GM18909 (cell line): ENCODE measurements around the gene TMC1.

ENCODE experiments used
- ATAC-seq: cut with Tn5 transposase; IDR thresholded peaks from one replicate; pipeline ENCODE4 v1.9.1; 2021; ENCODE audit warnings: mild to moderate bottlenecking; ENCODE audit not compliant: unreplicated experiment, poor library complexity

TMC1 gene

DNA sequence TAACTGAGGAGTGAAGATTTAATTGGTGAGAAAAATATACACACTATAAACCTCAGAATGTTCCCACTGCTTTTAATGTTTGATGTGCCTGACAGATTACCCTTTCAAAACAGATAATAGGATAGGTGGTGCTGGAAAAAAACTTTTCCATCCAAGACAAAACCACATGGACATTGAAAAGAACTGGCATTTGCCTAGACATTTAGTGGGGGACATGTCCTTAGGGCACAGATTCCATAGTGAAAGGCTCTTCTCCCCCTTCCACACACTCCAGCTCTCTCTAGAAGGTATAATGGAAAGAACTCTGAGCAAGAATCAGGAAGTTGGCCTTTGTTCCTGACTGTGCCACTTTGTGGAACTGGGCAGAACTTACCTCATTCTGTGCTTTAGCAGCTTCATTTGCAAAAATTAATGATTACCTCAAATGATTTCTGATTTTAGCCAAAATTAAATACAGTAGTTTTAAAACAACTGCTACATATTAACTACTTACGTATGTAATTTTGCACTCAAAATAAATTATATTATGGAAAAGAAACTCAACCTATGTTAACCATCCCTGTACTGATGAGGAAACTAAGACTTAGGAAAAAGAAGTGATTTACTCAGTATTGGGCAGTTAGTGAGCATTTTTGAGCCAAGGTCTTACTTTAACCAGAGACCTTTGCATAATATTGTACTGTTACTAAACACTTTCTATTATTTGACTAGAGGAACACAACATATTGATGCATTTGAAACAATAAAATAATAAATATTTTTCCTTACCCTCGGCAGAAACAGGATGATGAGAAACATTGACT is 43.3 kb downstream of the TMC1 start:
- ATAC-seq, result peak; percentile 40

- no peak for ATAC-seq
Observed at GRCh38 chr9:72565535-72565934, 44.1 kb downstream of the TMC1 start.

- ATAC-seq, result no peak
Observed at GRCh38 chr9:72574156-72574810, 52.9 kb downstream of the TMC1 start.

DNA sequence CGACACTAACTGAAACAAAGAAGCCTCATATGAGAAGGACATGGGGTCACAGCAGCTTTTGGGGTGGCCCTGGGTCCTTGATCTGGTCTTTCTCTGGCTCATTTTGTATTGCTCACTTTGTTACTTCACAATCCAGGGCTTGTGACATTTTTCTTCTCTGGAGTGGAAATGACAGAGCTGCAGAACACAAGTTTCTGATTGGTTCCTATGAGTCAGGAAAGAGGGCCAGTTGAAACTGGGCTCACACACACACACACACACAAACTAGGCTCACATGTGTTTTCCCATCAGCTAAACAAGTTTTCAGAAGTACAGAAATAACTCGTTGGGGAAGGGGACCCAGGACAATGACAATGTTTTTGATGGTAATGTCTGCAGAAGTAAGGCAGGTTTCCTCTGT is 54.3 kb downstream of the TMC1 start:
- no peak for ATAC-seq

GRCh38 chr9:72576087-72576486 is 54.7 kb downstream of the TMC1 start:
- no peak for ATAC-seq

- no peak for ATAC-seq
Observed at GRCh38 chr9:72577212-72577753, 55.9 kb downstream of the TMC1 start.

DNA sequence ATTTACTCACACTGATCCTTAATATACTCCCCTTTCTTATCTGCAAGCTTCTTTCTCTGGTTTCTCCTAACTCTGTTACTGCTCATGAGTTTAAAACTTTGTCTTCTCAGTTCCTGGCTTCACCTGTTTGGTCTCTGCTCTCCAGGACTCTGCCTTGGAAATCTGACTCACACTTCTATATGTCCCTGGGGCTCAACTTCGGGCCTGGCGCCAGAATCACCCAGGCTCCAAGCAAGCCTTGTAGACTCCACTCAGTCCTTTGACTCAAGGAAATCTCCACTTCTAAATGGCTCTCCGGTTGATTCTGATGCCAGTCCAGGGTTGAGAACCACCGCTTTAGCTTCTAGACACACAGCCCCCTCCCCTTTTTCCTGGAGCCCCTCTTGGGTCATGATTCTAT is 57.8 kb downstream of the TMC1 start:
- ATAC-seq, result no peak

DNA sequence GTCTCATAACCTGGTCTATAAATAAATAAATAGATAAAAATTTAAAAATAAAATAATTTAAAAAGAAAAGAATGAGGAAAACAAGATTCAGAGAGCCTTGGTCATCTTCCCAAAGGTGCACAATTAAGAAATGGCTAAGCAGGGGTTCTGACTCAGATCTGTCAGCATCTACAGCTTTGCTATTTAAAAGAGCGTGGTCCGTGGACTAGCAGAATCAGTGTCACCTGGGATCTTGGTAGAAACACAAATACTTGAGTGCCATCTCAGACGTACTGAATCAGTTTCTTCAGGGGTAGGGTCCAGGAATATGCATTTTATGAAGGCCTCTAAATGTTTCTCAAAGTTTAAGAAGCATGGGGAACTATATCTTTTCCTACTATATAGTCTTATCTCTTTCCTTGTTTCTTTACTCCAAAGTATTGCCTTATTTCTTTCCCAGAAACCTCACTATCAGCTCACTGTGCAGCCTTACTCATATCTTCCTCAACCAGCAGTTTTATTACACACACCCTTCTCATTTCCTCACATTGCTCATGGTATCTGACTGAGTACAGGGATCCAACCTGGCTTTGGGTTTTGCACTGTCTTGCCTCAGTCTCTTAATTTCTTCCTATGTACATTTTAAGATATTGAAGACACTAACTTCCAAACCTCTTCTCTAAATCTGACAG is 58.6 kb downstream of the TMC1 start:
- ATAC-seq, result no peak

DNA sequence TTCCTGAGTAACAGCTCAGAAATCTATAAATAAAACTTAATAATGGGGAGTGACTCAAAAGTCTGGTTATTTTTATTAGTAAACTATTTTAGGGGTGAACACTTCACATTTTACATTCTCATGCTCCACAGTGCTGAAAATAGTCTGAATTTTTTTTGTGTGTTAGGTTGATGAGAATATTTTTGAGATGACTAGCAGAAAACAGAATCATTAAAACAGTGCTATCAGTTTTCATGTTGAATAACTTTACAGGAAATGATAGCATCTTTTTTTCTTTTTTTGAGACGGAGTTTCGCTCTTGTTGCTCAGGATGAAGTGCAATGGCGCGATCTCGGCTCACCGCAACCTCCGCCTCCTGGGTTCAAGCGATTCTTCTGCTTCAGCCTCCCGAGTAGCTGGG is 60.3 kb downstream of the TMC1 start:
- ATAC-seq, result no peak

DNA sequence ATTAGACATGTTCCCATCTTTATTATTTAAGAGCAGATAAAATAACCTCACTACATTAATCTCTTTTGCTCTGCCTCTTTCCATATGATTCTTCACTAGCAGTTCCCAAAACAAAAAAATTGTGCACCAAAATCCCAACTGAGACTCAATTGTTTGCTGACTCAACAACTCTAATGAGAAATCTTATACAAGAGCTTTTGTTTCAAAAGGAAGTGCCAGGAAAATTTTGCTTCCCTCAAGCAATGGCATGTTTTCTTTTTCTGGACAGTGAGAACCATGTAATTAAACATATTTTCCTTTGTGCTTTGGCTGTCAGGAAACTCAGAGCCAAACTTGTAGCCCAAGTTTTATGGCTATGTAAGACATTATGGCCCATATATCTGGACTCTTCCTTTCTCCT is 62.0 kb downstream of the TMC1 start:
- no peak for ATAC-seq

GRCh38 chr9:72586388-72587130 is 65.2 kb downstream of the TMC1 start:
- ATAC-seq, result peak; percentile 72

GRCh38 chr9:72588336-72588735 is 66.9 kb downstream of the TMC1 start:
- no peak for ATAC-seq

DNA sequence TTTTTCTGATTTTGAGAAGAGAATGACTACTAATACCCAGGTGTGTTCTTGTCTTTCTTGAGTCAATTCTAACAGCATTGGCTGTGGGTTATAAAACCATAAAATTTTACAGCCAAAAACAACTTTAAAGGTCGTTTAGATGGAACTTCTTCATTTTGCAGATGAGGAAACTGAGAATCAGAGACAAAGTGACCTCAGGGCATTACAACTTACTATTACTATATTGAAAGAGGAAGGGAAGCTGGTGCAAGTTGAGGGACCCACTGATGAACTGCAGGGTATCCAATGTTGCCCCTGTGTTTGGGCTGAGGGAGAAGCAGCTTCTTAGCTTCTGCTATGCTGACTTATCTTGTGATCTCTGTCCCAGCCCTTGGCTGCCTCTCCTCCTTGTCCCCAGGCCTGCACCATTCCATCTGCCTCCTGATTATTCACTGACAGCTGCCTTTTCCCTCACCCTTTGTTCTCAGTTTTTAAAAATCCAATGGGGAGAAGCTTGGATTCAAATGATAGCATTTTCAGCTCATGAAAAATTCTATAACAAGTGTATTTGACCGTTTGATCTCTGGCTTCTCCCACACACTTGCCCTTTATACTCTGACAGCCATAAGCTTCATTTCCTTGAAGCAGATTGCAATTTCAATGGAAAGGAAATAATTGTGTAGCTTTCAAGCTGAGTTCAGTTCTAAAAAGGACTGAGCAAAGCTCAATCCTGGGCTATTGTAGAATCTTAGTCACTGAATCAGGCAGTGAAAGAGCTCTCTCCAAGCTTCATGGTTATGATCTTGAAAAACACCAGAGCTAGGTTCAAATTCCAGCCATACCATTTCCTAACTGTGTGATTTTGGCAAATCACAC is 68.5 kb downstream of the TMC1 start:
- ATAC-seq, result no peak

DNA sequence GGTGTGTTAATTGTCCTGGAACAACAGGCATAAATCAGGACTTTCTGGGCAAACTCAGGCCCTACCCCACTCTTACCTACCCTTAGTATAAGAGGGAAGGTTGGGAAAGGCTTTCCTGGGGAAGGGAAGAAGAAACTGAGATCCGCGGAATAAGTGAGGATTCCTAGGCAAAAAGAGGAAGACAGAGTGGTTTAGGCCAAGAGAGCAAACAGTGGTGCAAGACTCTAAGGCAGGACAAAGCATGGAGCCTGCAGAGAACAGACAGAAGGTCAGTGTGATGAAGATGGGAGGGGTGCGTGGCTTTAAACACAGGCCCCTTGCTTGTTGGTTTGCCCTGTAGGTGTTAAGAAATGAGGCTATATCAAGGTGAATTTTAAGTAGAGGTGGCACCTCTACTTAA is 69.4 kb downstream of the TMC1 start:
- no peak for ATAC-seq

DNA sequence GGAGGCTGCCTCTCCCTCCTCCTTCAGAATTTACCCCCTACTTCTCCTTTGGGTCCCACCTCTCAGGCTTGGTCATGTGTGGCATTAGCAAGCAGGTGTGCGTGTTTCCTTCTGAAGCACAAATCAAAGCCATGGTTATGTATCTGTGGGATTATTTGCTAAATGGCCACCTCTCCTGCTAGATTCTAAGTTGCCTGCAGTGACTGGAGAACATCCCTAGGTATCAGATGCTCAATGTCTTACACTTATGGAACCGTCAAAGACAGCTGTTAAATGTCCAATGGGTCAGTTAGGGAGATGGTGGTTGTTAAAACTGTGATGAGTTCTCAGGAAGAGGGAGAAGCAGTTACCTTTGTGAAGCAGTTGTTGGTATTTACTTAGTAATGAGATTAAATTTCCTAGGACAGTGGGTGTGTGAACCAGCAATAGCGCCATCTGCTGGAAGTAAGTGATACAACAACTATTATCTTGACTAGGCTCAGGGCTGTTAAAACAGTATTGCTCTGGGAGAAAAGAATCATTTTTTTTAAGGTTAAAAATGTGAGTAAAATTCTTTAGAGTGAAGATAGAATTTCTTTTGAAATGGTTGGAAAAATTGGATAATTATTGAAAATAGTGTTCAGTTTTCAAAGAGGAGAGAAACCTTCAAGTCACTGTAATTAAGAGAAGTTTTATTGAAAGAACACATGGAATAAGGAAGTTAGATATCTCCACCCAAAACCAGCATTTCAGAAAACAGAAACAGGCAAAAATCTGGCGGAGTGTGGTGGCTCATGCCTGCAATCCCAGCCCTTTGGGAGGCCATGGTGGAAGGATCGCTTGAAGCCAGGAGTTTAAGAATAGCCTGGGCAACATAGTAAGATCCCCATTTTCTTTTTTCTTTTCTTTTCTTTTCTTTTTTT is 71.3 kb downstream of the TMC1 start:
- ATAC-seq, result peak; percentile 82

DNA sequence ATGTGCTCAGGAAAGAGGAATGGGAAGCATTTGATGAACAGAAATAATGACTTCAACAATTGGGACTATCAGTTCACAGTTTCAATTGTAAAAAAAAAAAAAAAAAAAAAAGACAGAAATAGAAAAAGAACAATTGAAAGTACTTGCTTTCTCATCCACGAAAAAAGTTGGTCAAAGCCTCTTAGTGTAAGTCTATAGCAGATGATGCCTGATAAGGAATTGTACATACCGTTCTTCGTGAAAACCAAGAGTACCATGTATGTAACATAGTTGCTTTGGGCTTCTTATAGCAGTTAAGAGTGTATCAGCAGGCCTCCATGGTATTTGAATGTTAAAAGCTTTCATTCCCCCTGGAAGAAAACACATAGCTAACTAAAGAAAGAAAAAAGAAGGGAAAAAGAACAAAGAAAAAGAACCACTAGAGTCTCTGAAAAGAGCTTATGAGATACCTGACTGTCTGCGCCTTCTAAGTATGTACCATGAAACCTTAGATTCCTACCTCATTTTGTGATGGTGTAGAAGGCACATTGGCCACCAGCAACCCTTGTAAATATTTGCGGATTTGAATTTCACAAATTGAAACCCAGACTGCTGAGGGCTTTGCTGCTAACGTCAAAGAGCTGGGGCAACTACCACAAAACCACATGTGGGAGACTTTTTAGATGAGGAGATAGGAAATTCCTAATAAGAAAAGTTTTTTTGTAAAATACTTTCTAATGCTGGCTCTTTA is 75.2 kb downstream of the TMC1 start:
- ATAC-seq, result no peak

- ATAC-seq, result no peak
Observed at GRCh38 chr9:72597181-72597517, 75.7 kb downstream of the TMC1 start.

GRCh38 chr9:72597601-72598000 is 76.2 kb downstream of the TMC1 start:
- no peak for ATAC-seq
